ENCODE measurements around the gene DNM2.

Gene DNM2

DNA sequence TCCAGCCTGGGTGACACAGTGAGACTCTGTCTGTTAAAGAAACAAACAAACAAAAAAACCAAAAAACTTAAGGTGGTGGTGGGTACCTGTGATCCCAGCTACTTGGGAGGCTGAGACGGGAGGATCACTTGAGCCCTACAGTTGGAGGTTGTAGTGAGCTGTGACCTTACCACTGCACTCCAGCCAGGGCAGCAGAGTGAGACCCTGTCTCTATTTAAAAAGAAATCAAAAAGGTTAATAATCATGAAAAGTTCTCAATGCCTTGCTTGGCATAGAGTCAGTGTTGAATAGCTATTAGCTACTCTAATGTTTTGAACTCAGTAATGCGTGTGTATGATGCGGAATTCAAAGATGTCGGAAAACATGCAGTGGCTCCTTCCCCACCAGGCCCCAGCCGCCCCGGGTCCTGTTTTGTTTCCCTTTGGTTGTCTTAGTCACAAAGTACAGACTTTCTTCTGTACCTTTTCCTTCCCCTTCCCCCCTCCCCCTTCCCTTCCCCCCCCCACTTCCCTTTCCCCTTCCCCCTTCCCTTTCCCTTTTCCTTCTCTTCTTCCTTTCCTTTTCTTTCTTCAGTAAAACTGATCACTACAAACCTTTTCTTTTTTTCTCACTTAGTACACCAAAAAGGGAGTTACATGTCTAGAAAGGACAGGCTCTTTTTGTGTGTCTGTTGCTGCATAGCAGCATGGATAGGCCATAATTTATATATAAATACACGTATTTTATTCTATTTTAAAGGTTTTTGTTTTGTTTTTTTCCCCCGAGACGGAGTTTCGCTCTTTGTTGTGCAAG is 35.2 kb downstream of the DNM2 start:
- Histone ChIP-seq H3K9me3 (ENCODE audit: control insufficient read depth, insufficient read depth, low read depth, low read length) (no peaks in the 10 kb centered on the region), H3K4me1 (ENCODE audit: control insufficient read depth, insufficient read depth, low read length) (peaks cover 4% of the 10 kb centered on the region; the same call in 1 of the 2 replicates), H3K27ac (ENCODE audit: extremely low read depth, low read depth, low read length) (no peak overlapping the region), H3K4me3 (ENCODE audit: low read depth, low read length) (no peak overlapping the region), H3K36me3 (ENCODE audit: control insufficient read depth in 2 of 2, insufficient read depth in 1 of 2, low read length in 2 of 2) (no peaks in the 10 kb centered on the region; a peak in 1 of 3 replicates)
- ChIA-PET POLR2A (no interaction called here), CTCF (interaction anchor here (1.0 to 2.1 kb wide), 2 partner anchors 35 to 36 kb away, joined by 3 to 7 read pairs; partner anchors contain the start of gene DNM2)
- TF ChIP-seq, protein P1, sequence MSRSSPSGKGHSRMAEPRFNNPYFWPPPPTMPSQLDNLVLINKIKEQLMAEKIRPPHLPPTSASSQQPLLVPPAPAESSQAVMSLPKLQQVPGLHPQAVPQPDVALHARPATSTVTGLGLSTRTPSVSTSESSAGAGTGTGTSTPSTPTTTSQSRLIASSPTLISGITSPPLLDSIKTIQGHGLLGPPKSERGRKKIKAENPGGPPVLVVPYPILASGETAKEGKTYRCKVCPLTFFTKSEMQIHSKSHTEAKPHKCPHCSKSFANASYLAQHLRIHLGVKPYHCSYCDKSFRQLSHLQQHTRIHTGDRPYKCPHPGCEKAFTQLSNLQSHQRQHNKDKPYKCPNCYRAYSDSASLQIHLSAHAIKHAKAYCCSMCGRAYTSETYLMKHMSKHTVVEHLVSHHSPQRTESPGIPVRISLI (tag by site-specific recombination; IDR thresholded peaks at IDR 0.05), result no peak
- no peak for TF ChIP-seq FEZF1 (tag by site-specific recombination; IDR thresholded peaks at IDR 0.05)
- TF ChIP-seq, protein P2, sequence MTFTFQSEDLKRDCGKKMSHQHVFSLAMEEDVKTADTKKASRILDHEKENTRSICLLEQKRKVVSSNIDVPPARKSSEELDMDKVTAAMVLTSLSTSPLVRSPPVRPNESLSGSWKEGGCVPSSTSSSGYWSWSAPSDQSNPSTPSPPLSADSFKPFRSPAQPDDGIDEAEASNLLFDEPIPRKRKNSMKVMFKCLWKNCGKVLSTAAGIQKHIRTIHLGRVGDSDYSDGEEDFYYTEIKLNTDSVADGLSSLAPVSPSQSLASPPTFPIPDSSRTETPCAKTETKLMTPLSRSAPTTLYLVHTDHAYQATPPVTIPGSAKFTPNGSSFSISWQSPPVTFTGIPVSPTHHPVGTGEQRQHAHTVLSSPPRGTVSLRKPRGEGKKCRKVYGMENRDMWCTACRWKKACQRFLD (tag by site-specific recombination; IDR thresholded peaks at IDR 0.05), result no peak
- TF ChIP-seq PRDM1 (tag by site-specific recombination; IDR thresholded peaks at IDR 0.05), result peak; percentile 77
- TF ChIP-seq ZBTB20 (tag by site-specific recombination; IDR thresholded peaks at IDR 0.05), result no peak
- no peak for TF ChIP-seq ZNF184 (tag by site-specific recombination; IDR thresholded peaks at IDR 0.05)
- TF ChIP-seq, protein P3, sequence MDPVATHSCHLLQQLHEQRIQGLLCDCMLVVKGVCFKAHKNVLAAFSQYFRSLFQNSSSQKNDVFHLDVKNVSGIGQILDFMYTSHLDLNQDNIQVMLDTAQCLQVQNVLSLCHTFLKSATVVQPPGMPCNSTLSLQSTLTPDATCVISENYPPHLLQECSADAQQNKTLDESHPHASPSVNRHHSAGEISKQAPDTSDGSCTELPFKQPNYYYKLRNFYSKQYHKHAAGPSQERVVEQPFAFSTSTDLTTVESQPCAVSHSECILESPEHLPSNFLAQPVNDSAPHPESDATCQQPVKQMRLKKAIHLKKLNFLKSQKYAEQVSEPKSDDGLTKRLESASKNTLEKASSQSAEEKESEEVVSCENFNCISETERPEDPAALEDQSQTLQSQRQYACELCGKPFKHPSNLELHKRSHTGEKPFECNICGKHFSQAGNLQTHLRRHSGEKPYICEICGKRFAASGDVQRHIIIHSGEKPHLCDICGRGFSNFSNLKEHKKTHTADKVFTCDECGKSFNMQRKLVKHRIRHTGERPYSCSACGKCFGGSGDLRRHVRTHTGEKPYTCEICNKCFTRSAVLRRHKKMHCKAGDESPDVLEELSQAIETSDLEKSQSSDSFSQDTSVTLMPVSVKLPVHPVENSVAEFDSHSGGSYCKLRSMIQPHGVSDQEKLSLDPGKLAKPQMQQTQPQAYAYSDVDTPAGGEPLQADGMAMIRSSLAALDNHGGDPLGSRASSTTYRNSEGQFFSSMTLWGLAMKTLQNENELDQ (tag by site-specific recombination; IDR thresholded peaks at IDR 0.05; ENCODE audit: low read depth), result no peak
- TF ChIP-seq ZNF121 (tag by site-specific recombination; IDR thresholded peaks at IDR 0.05), result peak; percentile 59; the same call in 1 of the 2 replicates

DNA sequence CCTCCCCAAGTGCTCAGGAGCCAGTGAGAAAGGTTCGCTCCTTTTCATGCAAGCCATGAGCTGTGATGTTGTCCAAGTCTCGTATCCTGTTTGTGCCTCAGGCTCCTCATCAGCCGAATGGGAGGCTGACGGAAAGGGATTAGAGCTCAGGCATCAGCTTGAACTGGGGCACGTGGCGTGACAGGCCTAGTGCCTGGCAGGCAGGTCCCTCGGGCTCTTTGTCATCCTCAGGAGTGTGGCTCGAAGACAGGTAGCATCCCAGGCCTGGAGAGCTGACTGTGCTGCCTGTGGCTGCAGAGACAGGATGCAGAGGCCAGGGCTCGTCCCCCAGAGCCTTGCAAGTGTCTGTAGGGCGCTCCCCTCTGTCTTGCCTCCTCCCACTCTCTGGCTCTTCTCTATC is 38.5 kb downstream of the DNM2 start:
- ChIA-PET CTCF (interaction anchor here (0.6 kb wide), 1 partner anchor 485 kb away, joined by 3 read pairs; the partner anchor contains the start of gene ICAM1), POLR2A (interaction anchor here (0.6 kb wide), 1 partner anchor 38 kb away, joined by 4 read pairs; no protein-coding TSS in a partner anchor)
- H3K9me3 ChIP-seq (ENCODE audit: control insufficient read depth, insufficient read depth, low read depth, low read length), result no peaks in the 10 kb centered on the region
- H3K36me3 ChIP-seq (ENCODE audit: control insufficient read depth in 2 of 2, insufficient read depth in 1 of 2, low read length in 2 of 2), result peaks cover 0 to 4% of the 10 kb centered on the region in 2 experiments; a peak in 2 of 3 replicates
- TF ChIP-seq ZNF311 (tag by site-specific recombination; IDR thresholded peaks at IDR 0.05; ENCODE audit: borderline replicate concordance) (no peak), ZNF221 (tag by site-specific recombination; IDR thresholded peaks at IDR 0.05; ENCODE audit: borderline replicate concordance) (no peak), ZNF239 (tag by site-specific recombination; IDR thresholded peaks at IDR 0.05) (no peak)
- H3K4me1 ChIP-seq (ENCODE audit: control insufficient read depth, insufficient read depth, low read length), result peaks cover 2% of the 10 kb centered on the region; the same call in 1 of the 2 replicates
- no peak overlapping the region for H3K4me3 ChIP-seq (ENCODE audit: low read depth, low read length)
- no peak overlapping the region for H3K27ac ChIP-seq (ENCODE audit: extremely low read depth, low read depth, low read length)

DNA sequence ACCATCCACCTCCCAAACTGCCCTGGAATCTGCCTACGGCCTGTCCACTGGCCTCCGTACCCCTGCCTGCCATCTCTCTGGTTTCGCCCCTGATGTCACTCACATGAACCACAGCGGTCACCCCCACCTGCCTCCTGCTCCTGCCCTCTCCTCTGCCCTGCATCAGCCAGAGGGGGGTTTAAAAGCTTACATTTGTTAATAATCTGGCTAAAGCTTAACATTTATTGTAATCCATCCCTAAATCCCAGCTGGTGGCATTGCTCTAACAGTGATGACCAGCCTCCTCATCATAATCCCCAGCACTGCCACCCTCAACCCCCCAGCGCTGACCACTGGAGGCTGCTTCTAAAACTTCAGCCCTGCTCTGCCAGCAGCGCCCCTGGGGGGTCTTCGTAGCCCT is 38.9 kb downstream of the DNM2 start:
- TF ChIP-seq SCRT2 (tag by site-specific recombination; IDR thresholded peaks at IDR 0.05), result no peak
- TF ChIP-seq ZNF391 (tag by site-specific recombination; IDR thresholded peaks at IDR 0.05; ENCODE audit: borderline replicate concordance, low read depth), result no peak
- TF ChIP-seq ZNF16 (tag by site-specific recombination; IDR thresholded peaks at IDR 0.05; ENCODE audit: low read depth), result no peak
- no peak for TF ChIP-seq GLI4 (tag by site-specific recombination; IDR thresholded peaks at IDR 0.05)
- TF ChIP-seq MEIS1 (CRISPR knock-in tag; IDR thresholded peaks at IDR 0.05; ENCODE audit: borderline replicate concordance), result no peak
- no peak for TF ChIP-seq ZNF76 (tag by site-specific recombination; IDR thresholded peaks at IDR 0.05; ENCODE audit: borderline replicate concordance, low read depth)
- no peak for TF ChIP-seq WT1 (tag by site-specific recombination; IDR thresholded peaks at IDR 0.05)
- H3K36me3 ChIP-seq (ENCODE audit: control insufficient read depth in 2 of 2, insufficient read depth in 1 of 2, low read length in 2 of 2), result peaks cover 0 to 8% of the 10 kb centered on the region in 2 experiments; a peak in 2 of 3 replicates
- ChIA-PET CTCF (no interaction called here), POLR2A (no interaction called here)
- H3K9me3 ChIP-seq (ENCODE audit: control insufficient read depth, insufficient read depth, low read depth, low read length), result no peaks in the 10 kb centered on the region
- H3K4me3 ChIP-seq (ENCODE audit: low read depth, low read length), result no peak overlapping the region
- peaks cover 2% of the 10 kb centered on the region; the same call in 1 of the 2 replicates for H3K4me1 ChIP-seq (ENCODE audit: control insufficient read depth, insufficient read depth, low read length)
- no peak overlapping the region for H3K27ac ChIP-seq (ENCODE audit: extremely low read depth, low read depth, low read length)
